HL-60 (cell line): ENCODE results near the gene TRERF1.

Experiments
- DNase-seq, 2 experiments: peaks; one replicate each; pipeline ENCODE4 v3.0.0-alpha.2; 2010 to 2020; ENCODE audit warnings: low read depth in 1 of 2, low spot score in 1 of 2
- H3K27ac ChIP-seq: fragments of 250-450 bp; sonication (Bioruptor Pico); replicated peaks from 2 replicates; pipeline ENCODE4 v1.5.1; 2020; ENCODE audit warnings: mild to moderate bottlenecking, moderate library complexity
- H3K27me3 ChIP-seq: fragments of 250-450 bp; sonication (Bioruptor Pico); 2 replicates; pipeline ENCODE4 v1.5.1; 2021; ENCODE audit warnings: mild to moderate bottlenecking, moderate library complexity; ENCODE audit not compliant: insufficient read depth, poor library complexity, severe bottlenecking
- H3K4me3 ChIP-seq: replicated peaks from 2 replicates; pipeline ENCODE4 v1.5.1; 2011; ENCODE audit warnings: mild to moderate bottlenecking, control low read depth, low read length; ENCODE audit not compliant: insufficient read depth
- CTCF ChIP-seq: IDR thresholded peaks from one replicate; pipeline ENCODE4 v1.5.1; 2011; ENCODE audit warnings: low read length, control low read depth, inconsistent platforms; ENCODE audit not compliant: insufficient read depth
- GABPA ChIP-seq: IDR thresholded peaks from 2 replicates; pipeline ENCODE4 v1.6.1; 2012; ENCODE audit warnings: low read depth
- POLR2AphosphoS5 ChIP-seq: IDR thresholded peaks from 2 replicates; pipeline ENCODE4 v1.6.1; 2012; ENCODE audit warnings: low read depth
- SPI1 ChIP-seq: IDR thresholded peaks from 2 replicates; pipeline ENCODE4 v1.6.1; 2012; ENCODE audit warnings: low read depth, mild to moderate bottlenecking, borderline replicate concordance
- TF ChIP-seq, protein P1 (sequence below): IDR thresholded peaks from 2 replicates; pipeline ENCODE4 v1.6.1; 2012; ENCODE audit warnings: low read depth; ENCODE audit not compliant: insufficient replicate concordance

The TRERF1 gene

DNA sequence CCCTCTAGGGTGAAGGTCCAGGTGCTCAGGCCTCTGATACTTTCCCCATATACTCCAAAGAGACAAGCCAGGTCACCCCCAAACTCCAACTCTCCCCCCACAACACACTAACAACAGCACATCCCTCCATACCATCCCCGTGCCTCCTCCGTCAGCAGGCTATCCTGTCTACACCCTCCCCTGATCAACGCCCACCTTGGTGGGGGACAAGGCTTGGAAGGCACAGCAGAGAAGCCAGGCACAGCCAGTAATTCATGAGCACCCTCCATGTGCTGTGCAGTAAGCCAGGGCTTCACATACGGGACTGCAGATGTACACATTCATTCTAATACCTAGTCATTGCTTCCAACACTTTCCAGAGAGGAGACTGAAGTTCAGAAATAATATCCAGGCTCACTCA is 57.6 kb downstream of the TRERF1 start:
- H3K27ac ChIP-seq: no peak overlapping the region; the same call in 1 of the 2 replicates
- DNase-seq: no peak
- no peaks in the 10 kb centered on the region for H3K27me3 ChIP-seq

DNA sequence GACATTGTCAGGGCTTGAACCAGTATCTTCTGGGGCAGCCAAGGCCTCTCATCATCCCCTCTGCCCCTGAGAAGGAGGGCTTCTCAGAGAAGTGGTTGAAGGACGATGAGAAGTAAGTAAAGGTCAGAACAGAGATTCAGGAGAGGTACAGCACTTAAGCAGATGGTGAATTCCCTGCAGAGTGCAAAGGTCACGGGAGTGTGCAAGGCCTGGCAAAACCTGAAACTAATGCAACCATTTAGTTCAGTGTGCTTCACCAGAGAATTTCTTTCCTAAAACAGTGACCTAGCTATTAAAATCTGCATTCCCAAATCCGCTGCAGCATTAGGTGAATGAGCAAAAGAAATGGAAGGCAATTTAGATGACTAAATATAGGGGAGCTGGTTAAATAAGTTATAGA is 58.4 kb downstream of the TRERF1 start:
- DNase-seq: no peak
- Histone ChIP-seq H3K27me3 (no peaks in the 10 kb centered on the region), H3K27ac (no peak overlapping the region), H3K4me3 (no peak overlapping the region)
- TF ChIP-seq GABPA (no peak), CTCF (no peak), SPI1 (no peak), POLR2AphosphoS5 (no peak)
- TF ChIP-seq, protein P1, sequence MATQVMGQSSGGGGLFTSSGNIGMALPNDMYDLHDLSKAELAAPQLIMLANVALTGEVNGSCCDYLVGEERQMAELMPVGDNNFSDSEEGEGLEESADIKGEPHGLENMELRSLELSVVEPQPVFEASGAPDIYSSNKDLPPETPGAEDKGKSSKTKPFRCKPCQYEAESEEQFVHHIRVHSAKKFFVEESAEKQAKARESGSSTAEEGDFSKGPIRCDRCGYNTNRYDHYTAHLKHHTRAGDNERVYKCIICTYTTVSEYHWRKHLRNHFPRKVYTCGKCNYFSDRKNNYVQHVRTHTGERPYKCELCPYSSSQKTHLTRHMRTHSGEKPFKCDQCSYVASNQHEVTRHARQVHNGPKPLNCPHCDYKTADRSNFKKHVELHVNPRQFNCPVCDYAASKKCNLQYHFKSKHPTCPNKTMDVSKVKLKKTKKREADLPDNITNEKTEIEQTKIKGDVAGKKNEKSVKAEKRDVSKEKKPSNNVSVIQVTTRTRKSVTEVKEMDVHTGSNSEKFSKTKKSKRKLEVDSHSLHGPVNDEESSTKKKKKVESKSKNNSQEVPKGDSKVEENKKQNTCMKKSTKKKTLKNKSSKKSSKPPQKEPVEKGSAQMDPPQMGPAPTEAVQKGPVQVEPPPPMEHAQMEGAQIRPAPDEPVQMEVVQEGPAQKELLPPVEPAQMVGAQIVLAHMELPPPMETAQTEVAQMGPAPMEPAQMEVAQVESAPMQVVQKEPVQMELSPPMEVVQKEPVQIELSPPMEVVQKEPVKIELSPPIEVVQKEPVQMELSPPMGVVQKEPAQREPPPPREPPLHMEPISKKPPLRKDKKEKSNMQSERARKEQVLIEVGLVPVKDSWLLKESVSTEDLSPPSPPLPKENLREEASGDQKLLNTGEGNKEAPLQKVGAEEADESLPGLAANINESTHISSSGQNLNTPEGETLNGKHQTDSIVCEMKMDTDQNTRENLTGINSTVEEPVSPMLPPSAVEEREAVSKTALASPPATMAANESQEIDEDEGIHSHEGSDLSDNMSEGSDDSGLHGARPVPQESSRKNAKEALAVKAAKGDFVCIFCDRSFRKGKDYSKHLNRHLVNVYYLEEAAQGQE: no peak

More for the DNA sequence above, 57.6 kb downstream of the TRERF1 start:
- no peak overlapping the region for H3K4me3 ChIP-seq
- no peak for TF ChIP-seq POLR2AphosphoS5
- TF ChIP-seq, protein P1: no peak
- TF ChIP-seq SPI1: no peak
- TF ChIP-seq GABPA: no peak
- TF ChIP-seq CTCF: no peak

GRCh38 chr6:42392833-42393232 is 58.9 kb downstream of the TRERF1 start:
- TF ChIP-seq GABPA (no peak), POLR2AphosphoS5 (no peak), CTCF (no peak), SPI1 (no peak)
- TF ChIP-seq, protein P1: no peak
- DNase-seq: no peak
- Histone ChIP-seq H3K4me3 (no peak overlapping the region), H3K27me3 (no peaks in the 10 kb centered on the region), H3K27ac (no peak overlapping the region)
